ENCODE measurements around the gene NTNG1. TPM values are rescaled to one million over a fixed set of nuclear protein-coding genes. Genes with fewer than 3 reads are reported as not detected.
A peak's percentile ranks its signal among the peaks of the same experiment; 100 is the strongest.

The NTNG1 gene
- total RNA-seq, 1 donor from 2014 or later, result not detected

GRCh38 chr1:107255469-107255868 is 114.6 kb downstream of the NTNG1 start:
- no peak for DNase-seq (ENCODE audit: low read depth in 2 of 2)

- DNase-seq (ENCODE audit: low read depth in 2 of 2), result no peak
Measured at GRCh38 chr1:107262467-107263286, 121.8 kb downstream of the NTNG1 start.

- no peak for DNase-seq (ENCODE audit: low read depth in 2 of 2)
Measured at GRCh38 chr1:107263291-107263915, 122.6 kb downstream of the NTNG1 start.

- DNase-seq (ENCODE audit: low read depth in 2 of 2), result no peak
Measured at GRCh38 chr1:107264007-107264406, 123.2 kb downstream of the NTNG1 start.

GRCh38 chr1:107264561-107264960 is 123.7 kb downstream of the NTNG1 start:
- DNase-seq (ENCODE audit: low read depth in 2 of 2), result peak in 1 of 2 donors; percentile 13

GRCh38 chr1:107267489-107267888 is 126.7 kb downstream of the NTNG1 start:
- DNase-seq (ENCODE audit: low read depth in 2 of 2), result no peak

GRCh38 chr1:107272321-107272720 is 131.5 kb downstream of the NTNG1 start:
- DNase-seq (ENCODE audit: low read depth in 2 of 2), result no peak

GRCh38 chr1:107273515-107273914 is 132.7 kb downstream of the NTNG1 start:
- no peak for DNase-seq (ENCODE audit: low read depth in 2 of 2)

- no peak for DNase-seq (ENCODE audit: low read depth in 2 of 2)
Measured at GRCh38 chr1:107274227-107274626, 133.4 kb downstream of the NTNG1 start.

GRCh38 chr1:107276247-107276646 is 135.4 kb downstream of the NTNG1 start:
- DNase-seq (ENCODE audit: low read depth in 2 of 2), result no peak

- DNase-seq (ENCODE audit: low read depth in 2 of 2), result peak; percentile 10 to 67
Measured at GRCh38 chr1:107277022-107277421, 136.2 kb downstream of the NTNG1 start.

GRCh38 chr1:107286125-107286524 is 145.3 kb downstream of the NTNG1 start:
- no peak for DNase-seq (ENCODE audit: low read depth in 2 of 2)

- DNase-seq (ENCODE audit: low read depth in 2 of 2), result no peak
Measured at GRCh38 chr1:107291987-107292386, 151.1 kb downstream of the NTNG1 start.

- DNase-seq (ENCODE audit: low read depth in 2 of 2), result no peak
Measured at GRCh38 chr1:107293901-107294613, 153.2 kb downstream of the NTNG1 start.

- no peak for DNase-seq (ENCODE audit: low read depth in 2 of 2)
Measured at GRCh38 chr1:107294686-107295085, 153.8 kb downstream of the NTNG1 start.

- no peak for DNase-seq (ENCODE audit: low read depth in 2 of 2)
Measured at GRCh38 chr1:107297681-107298080, 156.8 kb downstream of the NTNG1 start.

GRCh38 chr1:107298526-107298925 is 157.7 kb downstream of the NTNG1 start:
- DNase-seq (ENCODE audit: low read depth in 2 of 2), result no peak

GRCh38 chr1:107299521-107299920 is 158.7 kb downstream of the NTNG1 start:
- no peak for DNase-seq (ENCODE audit: low read depth in 2 of 2)

- no peak for DNase-seq (ENCODE audit: low read depth in 2 of 2)
Measured at GRCh38 chr1:107309962-107310361, 169.1 kb downstream of the NTNG1 start.

GRCh38 chr1:107315652-107316051 is 174.8 kb downstream of the NTNG1 start:
- DNase-seq (ENCODE audit: low read depth in 2 of 2), result no peak

GRCh38 chr1:107318932-107319331 is 178.1 kb downstream of the NTNG1 start:
- DNase-seq (ENCODE audit: low read depth in 2 of 2), result no peak

GRCh38 chr1:107323784-107324183 is 182.9 kb downstream of the NTNG1 start:
- no peak for DNase-seq (ENCODE audit: low read depth in 2 of 2)

Measured in lung microvascular endothelial cell (primary cell).